GM10248 (cell line): ENCODE results near the gene PRKN.

Experiments used
- CTCF ChIA-PET: fragments of 300-600 bp; sonication (Branson Sonifier 250); formaldehyde crosslinking; extraction: SDS; loops from one replicate; lab custom pipeline; 2021; ENCODE audit warnings: antibody characterized with exemption; lab: Yijun Ruan, JAX
- POLR2A ChIA-PET: fragments of 350-650 bp; sonication (Branson Sonifier 250); formaldehyde crosslinking; extraction: SDS; loops from one replicate; lab custom pipeline; 2020; ENCODE audit warnings: antibody characterized with exemption; lab: Yijun Ruan, JAX
- DNase-seq: peaks from one replicate; pipeline ENCODE4 v3.0.0; 2012; ENCODE audit errors: extremely low spot score
- CTCF ChIP-seq: IDR thresholded peaks from 2 replicates; pipeline ENCODE4 v1.5.1; 2012; ENCODE audit warnings: mild to moderate bottlenecking, low read depth; ENCODE audit errors: extremely low read depth, missing control alignments, control extremely low read depth

Gene PRKN

GRCh38 chr6:161301338-161301737 lies 1426.2 kb downstream of the PRKN start:
- TF ChIP-seq CTCF: no peak
- DNase-seq: no peak
- CTCF ChIA-PET: no interaction called here
- POLR2A ChIA-PET: interaction anchor here (1.1 kb wide), 1 partner anchor 27 kb away, joined by 3 read pairs; the partner anchor contains the start of gene AGPAT4

GRCh38 chr6:161300823-161301222 lies 1426.7 kb downstream of the PRKN start:
- TF ChIP-seq CTCF: no peak
- POLR2A ChIA-PET: interaction anchor here (1.1 kb wide), 1 partner anchor 27 kb away, joined by 3 read pairs; the partner anchor contains the start of gene AGPAT4
- CTCF ChIA-PET: no interaction called here
- DNase-seq: no peak

DNA sequence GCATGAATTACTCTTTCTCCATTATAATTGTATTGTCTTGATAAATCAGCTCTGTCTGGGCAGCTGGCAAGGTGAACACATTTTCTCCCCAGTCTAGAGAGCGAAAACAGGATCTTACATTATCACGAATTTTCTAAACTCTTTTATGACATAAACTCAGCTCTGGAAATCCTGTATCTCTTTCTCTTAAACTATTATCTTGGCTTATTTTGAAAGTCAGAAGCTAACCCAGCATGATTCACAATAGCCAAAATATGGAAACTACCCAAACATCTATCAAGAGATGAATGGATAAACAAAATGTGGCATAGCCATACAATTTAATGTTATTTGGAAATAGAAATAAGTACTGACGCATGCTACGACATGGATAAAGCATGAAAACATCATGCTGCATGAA lies 1427.8 kb downstream of the PRKN start:
- POLR2A ChIA-PET: no interaction called here
- no peak for DNase-seq
- CTCF ChIA-PET: no interaction called here
- TF ChIP-seq CTCF: no peak
